Glutamatergic neuron (in vitro differentiated cells): Measurements from ENCODE around the gene GKN1. TPM values are rescaled to one million over a fixed set of nuclear protein-coding genes. Genes with fewer than 3 reads are reported as not detected.

ENCODE experiments used
- DNase-seq: peaks from one replicate; pipeline ENCODE4 v3.0.0; 2022
- H3K27ac Mint-ChIP-seq: one replicate; pipeline ENCODE4 v1.8.0; 2020; ENCODE audit warnings: mild to moderate bottlenecking, mixed read lengths, inconsistent platforms; ENCODE audit not compliant: unreplicated experiment
- H3K27me3 Mint-ChIP-seq: one replicate; pipeline ENCODE4 v1.8.0; 2020; ENCODE audit warnings: mild to moderate bottlenecking, moderate library complexity, mixed read lengths, inconsistent platforms; ENCODE audit not compliant: unreplicated experiment
- H3K36me3 Mint-ChIP-seq: one replicate; pipeline ENCODE4 v1.8.0; 2020; ENCODE audit warnings: mild to moderate bottlenecking, mixed read lengths, inconsistent platforms; ENCODE audit not compliant: unreplicated experiment
- H3K4me1 Mint-ChIP-seq: one replicate; pipeline ENCODE4 v1.8.0; 2020; ENCODE audit warnings: mild to moderate bottlenecking, low read depth, mixed read lengths, inconsistent platforms; ENCODE audit not compliant: unreplicated experiment
- H3K4me3 Mint-ChIP-seq: one replicate; pipeline ENCODE4 v1.8.0; 2020; ENCODE audit warnings: mild to moderate bottlenecking, mixed read lengths, inconsistent platforms; ENCODE audit not compliant: unreplicated experiment
- H3K9me3 Mint-ChIP-seq: one replicate; pipeline ENCODE4 v1.8.0; 2020; ENCODE audit warnings: mild to moderate bottlenecking, moderate library complexity, mixed read lengths, inconsistent platforms; ENCODE audit not compliant: unreplicated experiment
- CTCF ChIP-seq: fragments of 200-600 bp; sonication (generic); IDR thresholded peaks from one replicate; pipeline ENCODE4 v1.5.0; 2021; ENCODE audit not compliant: partially characterized antibody, unreplicated experiment
- total RNA-seq: library from RNA; stranded (reverse); fragmentation: NEBNext Ultra II Directional; extraction: Animal tissue kit (Norgen Biotek cat#: 25700); gene quantifications from one replicate; pipeline ENCODE4 v1.2.1, GENCODE V29; 2021; ENCODE audit not compliant: unreplicated experiment

GKN1 gene
- total RNA-seq, 1 donor from 2014 or later, result not detected

GRCh38 chr2:68994864-68995263 is 20.4 kb downstream of the GKN1 start:
- H3K4me1 Mint-ChIP-seq, result no peaks in the 10 kb centered on the region
- DNase-seq, result no peak
- H3K4me3 Mint-ChIP-seq, result no peak overlapping the region
- H3K27ac Mint-ChIP-seq, result no peak overlapping the region
- no peaks in the 10 kb centered on the region for H3K36me3 Mint-ChIP-seq
- TF ChIP-seq CTCF, result no peak
- H3K27me3 Mint-ChIP-seq, result no peaks in the 10 kb centered on the region
- no peaks in the 10 kb centered on the region for H3K9me3 Mint-ChIP-seq

- no peak for TF ChIP-seq CTCF
- Mint-ChIP-seq H3K27me3 (no peaks in the 10 kb centered on the region), H3K4me3 (no peak overlapping the region), H3K9me3 (peaks cover 2% of the 10 kb centered on the region), H3K27ac (no peak overlapping the region), H3K36me3 (no peaks in the 10 kb centered on the region), H3K4me1 (no peaks in the 10 kb centered on the region)
- DNase-seq, result no peak
Measured at GRCh38 chr2:68995916-68996315, 21.5 kb downstream of the GKN1 start.

- H3K27me3 Mint-ChIP-seq, result no peaks in the 10 kb centered on the region
- peaks cover 13% of the 10 kb centered on the region for H3K36me3 Mint-ChIP-seq
- no peak overlapping the region for H3K4me3 Mint-ChIP-seq
- no peak overlapping the region for H3K27ac Mint-ChIP-seq
- no peak for TF ChIP-seq CTCF
- H3K9me3 Mint-ChIP-seq, result peaks cover 5% of the 10 kb centered on the region
- no peaks in the 10 kb centered on the region for H3K4me1 Mint-ChIP-seq
- DNase-seq, result no peak
Measured at GRCh38 chr2:68997401-68997800, 23.0 kb downstream of the GKN1 start.

- H3K36me3 Mint-ChIP-seq, result peaks cover 23% of the 10 kb centered on the region
- H3K4me1 Mint-ChIP-seq, result no peaks in the 10 kb centered on the region
- no peak overlapping the region for H3K4me3 Mint-ChIP-seq
- TF ChIP-seq CTCF, result no peak
- no peaks in the 10 kb centered on the region for H3K27me3 Mint-ChIP-seq
- peaks cover 7% of the 10 kb centered on the region for H3K9me3 Mint-ChIP-seq
- no peak overlapping the region for H3K27ac Mint-ChIP-seq
- DNase-seq, result no peak
Measured at GRCh38 chr2:69001879-69002278, 27.4 kb downstream of the GKN1 start.

GRCh38 chr2:69003731-69004130 is 29.3 kb downstream of the GKN1 start:
- H3K4me3 Mint-ChIP-seq, result no peak overlapping the region
- peaks cover 23% of the 10 kb centered on the region for H3K36me3 Mint-ChIP-seq
- no peak overlapping the region for H3K27ac Mint-ChIP-seq
- no peak for TF ChIP-seq CTCF
- DNase-seq, result no peak
- H3K9me3 Mint-ChIP-seq, result peaks cover 7% of the 10 kb centered on the region
- no peaks in the 10 kb centered on the region for H3K27me3 Mint-ChIP-seq
- no peaks in the 10 kb centered on the region for H3K4me1 Mint-ChIP-seq
